HG03135 (cell line): ENCODE results near the gene CTTNBP2NL.
"Not testable (repeated sequence)": the region's sequence is repeated elsewhere in the genome, so short reads cannot be mapped to it uniquely, and the experiment has no call there.

Source experiments
- ATAC-seq: cut with Tn5 transposase; IDR thresholded peaks from one replicate; pipeline ENCODE4 v1.9.1; 2021; ENCODE audit warnings: mild to moderate bottlenecking, moderate library complexity; ENCODE audit not compliant: unreplicated experiment

The CTTNBP2NL gene

GRCh38 chr1:112386731-112387346 lies 9.2 kb upstream of the CTTNBP2NL start:
- ATAC-seq, result no peak

- ATAC-seq, result no peak
These were observed 8.2 kb upstream of the CTTNBP2NL start for GRCh38 chr1:112387807-112388206.

- ATAC-seq, result no peak
These were observed 7.6 kb upstream of the CTTNBP2NL start for GRCh38 chr1:112388436-112388835.

GRCh38 chr1:112389689-112390088 lies 6.3 kb upstream of the CTTNBP2NL start:
- ATAC-seq, result no peak

GRCh38 chr1:112390335-112390734 lies 5.7 kb upstream of the CTTNBP2NL start:
- ATAC-seq, result not testable (repeated sequence)

GRCh38 chr1:112390775-112391602 lies 5.0 kb upstream of the CTTNBP2NL start:
- peak; percentile 74 for ATAC-seq

- ATAC-seq, result no peak
These were observed 4.4 kb upstream of the CTTNBP2NL start for GRCh38 chr1:112391603-112391940.

- ATAC-seq, result no peak
These were observed 2.4 kb upstream of the CTTNBP2NL start for GRCh38 chr1:112393631-112393974.

GRCh38 chr1:112394743-112395062 lies 1.3 kb upstream of the CTTNBP2NL start:
- no peak for ATAC-seq

- ATAC-seq, result no peak
These were observed 676 bp upstream of the CTTNBP2NL start for GRCh38 chr1:112395256-112395820.

GRCh38 chr1:112396653-112397471 lies 848 bp downstream of the CTTNBP2NL start:
- no peak for ATAC-seq

GRCh38 chr1:112397841-112398240 lies 1.8 kb downstream of the CTTNBP2NL start:
- no peak for ATAC-seq

- no peak for ATAC-seq
These were observed 3.4 kb downstream of the CTTNBP2NL start for GRCh38 chr1:112399456-112399855.

- ATAC-seq, result not testable (repeated sequence)
These were observed 4.7 kb downstream of the CTTNBP2NL start for GRCh38 chr1:112400706-112401105.

GRCh38 chr1:112402682-112403643 lies 6.9 kb downstream of the CTTNBP2NL start:
- ATAC-seq, result no peak

GRCh38 chr1:112406771-112407170 lies 10.8 kb downstream of the CTTNBP2NL start:
- ATAC-seq, result no peak

GRCh38 chr1:112409414-112409813 lies 13.4 kb downstream of the CTTNBP2NL start:
- ATAC-seq, result no peak

GRCh38 chr1:112410673-112411072 lies 14.7 kb downstream of the CTTNBP2NL start:
- no peak for ATAC-seq

GRCh38 chr1:112417271-112417670 lies 21.3 kb downstream of the CTTNBP2NL start:
- ATAC-seq, result no peak

- ATAC-seq, result no peak
These were observed 22.3 kb downstream of the CTTNBP2NL start for GRCh38 chr1:112418099-112418892.
